NCI-H2227 (cell line): ENCODE measurements around the gene OBP2A.

Experiments used
- DNase-seq: peaks from one replicate; lab custom pipeline; 2025; ENCODE audit not compliant: unreplicated experiment; lab: John Stamatoyannopoulos, UW

Gene OBP2A

GRCh38 chr9:135551031-135551430, 5.1 kb downstream of the OBP2A start:
- no peak for DNase-seq

GRCh38 chr9:135551456-135551855, 5.5 kb downstream of the OBP2A start:
- no peak for DNase-seq

GRCh38 chr9:135552021-135552697, 6.2 kb downstream of the OBP2A start:
- no peak for DNase-seq

GRCh38 chr9:135552698-135553171, 6.8 kb downstream of the OBP2A start:
- no peak for DNase-seq

- DNase-seq = no peak
These were observed 8.8 kb downstream of the OBP2A start for GRCh38 chr9:135554718-135555117.

- no peak for DNase-seq
These were observed 9.3 kb downstream of the OBP2A start for GRCh38 chr9:135555203-135555602.

- DNase-seq = no peak
These were observed 10.0 kb downstream of the OBP2A start for GRCh38 chr9:135555910-135556309.

- DNase-seq = no peak
These were observed 13.7 kb downstream of the OBP2A start for GRCh38 chr9:135559606-135560005.

- no peak for DNase-seq
These were observed 15.7 kb downstream of the OBP2A start, which contains the start of gene PAEP for GRCh38 chr9:135561391-135562234. Gene PAEP (plus strand): TSS chr9:135561756.

GRCh38 chr9:135562235-135562745, 16.4 kb downstream of the OBP2A start:
- no peak for DNase-seq

- no peak for DNase-seq
These were observed 17.1 kb downstream of the OBP2A start for GRCh38 chr9:135563039-135563476.

- DNase-seq = no peak
These were observed 17.9 kb downstream of the OBP2A start for GRCh38 chr9:135563858-135564257.

- DNase-seq = no peak
These were observed 19.3 kb downstream of the OBP2A start for GRCh38 chr9:135565141-135565628.

GRCh38 chr9:135565636-135566035, 19.7 kb downstream of the OBP2A start:
- DNase-seq = no peak

- DNase-seq = no peak
These were observed 20.6 kb downstream of the OBP2A start for GRCh38 chr9:135566552-135566951.

GRCh38 chr9:135567311-135567710, 21.4 kb downstream of the OBP2A start:
- no peak for DNase-seq

- DNase-seq = no peak
These were observed 22.1 kb downstream of the OBP2A start for GRCh38 chr9:135568026-135568425.

- DNase-seq = no peak
These were observed 24.5 kb downstream of the OBP2A start for GRCh38 chr9:135570456-135570855.

GRCh38 chr9:135572233-135572632, 26.3 kb downstream of the OBP2A start:
- DNase-seq = no peak

- no peak for DNase-seq
These were observed 27.2 kb downstream of the OBP2A start for GRCh38 chr9:135573124-135573523.

GRCh38 chr9:135574331-135574730, 28.4 kb downstream of the OBP2A start:
- no peak for DNase-seq

- DNase-seq = no peak
These were observed 29.0 kb downstream of the OBP2A start for GRCh38 chr9:135574943-135575342.
